HAP-1 (cell line): Measurements from ENCODE around the gene SCNN1B.
"Not testable (repeated sequence)": the region's sequence is repeated elsewhere in the genome, so short reads cannot be mapped to it uniquely, and the experiment has no call there.

ENCODE experiments used
- DNase-seq, 2 experiments: peaks; one replicate each; pipeline ENCODE4 v3.0.0-alpha.2; 2016 to 2020; ENCODE audit warnings: low spot score in 2 of 2
- H3K27me3 ChIP-seq: fragments of 250-450 bp; sonication (Bioruptor Pico); 2 replicates; pipeline ENCODE4 v1.5.1; 2020; ENCODE audit warnings: low read depth, mild to moderate bottlenecking, moderate library complexity
- H3K36me3 ChIP-seq: fragments of 250-450 bp; sonication (Bioruptor Pico); replicated peaks from 2 replicates; pipeline ENCODE4 v1.5.1; 2020; ENCODE audit warnings: mild to moderate bottlenecking
- H3K4me1 ChIP-seq: fragments of 250-450 bp; sonication (Bioruptor Pico); 2 replicates; pipeline ENCODE4 v1.5.1; 2020; ENCODE audit warnings: mild to moderate bottlenecking
- H3K4me3 ChIP-seq: fragments of 250-450 bp; sonication (Bioruptor Pico); 2 replicates; pipeline ENCODE4 v1.5.1; 2020; ENCODE audit warnings: mild to moderate bottlenecking, moderate library complexity
- H3K9me3 ChIP-seq: fragments of 250-450 bp; sonication (Bioruptor Pico); 2 replicates; pipeline ENCODE4 v1.5.1; 2020; ENCODE audit warnings: mild to moderate bottlenecking, moderate library complexity
- in situ Hi-C: fragments of 300-500 bp; cut with MboI; formaldehyde crosslinking; loops from 3 replicates; pipeline ENCODE4 v1.14.3; 2020; ENCODE audit warnings: low sequenced_read_pairs, inconsistent platforms, mixed read lengths

SCNN1B gene

DNA sequence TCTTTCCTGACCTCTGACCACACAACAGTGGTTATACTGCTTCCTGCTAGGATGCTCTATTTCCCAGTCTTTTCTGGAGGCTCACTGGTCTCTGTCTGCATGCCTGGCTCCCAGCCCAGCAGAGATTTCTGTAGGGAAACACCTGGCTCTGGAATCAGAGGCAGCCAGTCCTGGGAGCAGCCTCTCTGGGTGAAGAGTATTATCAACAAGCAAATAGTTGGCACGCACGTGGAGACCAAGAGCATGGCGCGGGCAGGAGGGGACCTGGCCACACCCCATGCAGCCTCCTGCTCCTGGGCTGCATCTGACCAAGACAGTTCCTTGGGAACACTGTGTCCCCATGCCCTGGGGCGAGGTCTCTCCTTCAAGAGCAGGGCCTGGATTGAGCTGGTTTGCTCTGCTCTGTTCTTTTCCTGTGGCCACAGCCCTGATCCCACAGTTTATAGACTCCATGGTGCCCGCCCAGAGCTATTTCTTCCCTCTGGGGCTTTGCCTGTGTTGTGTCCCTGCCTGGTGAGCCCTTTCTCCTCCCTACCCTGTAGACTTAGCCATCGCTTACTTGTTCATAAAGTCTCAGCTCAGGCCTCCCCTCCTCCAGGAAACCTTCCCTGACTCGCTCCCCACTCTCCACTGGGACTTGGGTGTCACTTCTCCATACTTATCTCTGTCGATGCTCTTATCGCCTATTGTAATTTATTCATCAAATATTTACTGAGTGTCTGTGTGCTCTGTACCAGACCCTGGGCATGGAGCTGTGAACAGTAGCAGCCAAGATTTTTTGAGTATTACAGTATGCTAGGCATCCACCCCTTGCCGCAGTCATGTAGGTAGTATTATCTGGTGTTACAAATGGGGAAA lies 60.6 kb downstream of the SCNN1B start:
- Histone ChIP-seq H3K9me3 (no peaks in the 10 kb centered on the region), H3K4me1 (no peaks in the 10 kb centered on the region), H3K27me3 (no peaks in the 10 kb centered on the region), H3K36me3 (no peaks in the 10 kb centered on the region), H3K4me3 (no peak overlapping the region)
- no peak for DNase-seq
- in situ Hi-C loops = no loop called here

GRCh38 chr16:23365602-23366240 lies 63.6 kb downstream of the SCNN1B start:
- H3K4me3 ChIP-seq = no peak overlapping the region
- no peaks in the 10 kb centered on the region for H3K4me1 ChIP-seq
- H3K36me3 ChIP-seq = no peaks in the 10 kb centered on the region
- no peaks in the 10 kb centered on the region for H3K27me3 ChIP-seq
- in situ Hi-C loops = no loop called here
- no peaks in the 10 kb centered on the region for H3K9me3 ChIP-seq
- no peak for DNase-seq

- in situ Hi-C loops, H3K9me3 ChIP-seq, H3K4me1 ChIP-seq, H3K36me3 ChIP-seq, H3K27me3 ChIP-seq, DNase-seq, H3K4me3 ChIP-seq: not testable (repeated sequence)
These were observed 64.2 kb downstream of the SCNN1B start for GRCh38 chr16:23366341-23366740.

GRCh38 chr16:23367564-23367963 lies 65.5 kb downstream of the SCNN1B start:
- H3K4me1 ChIP-seq = no peaks in the 10 kb centered on the region
- H3K4me3 ChIP-seq = no peak overlapping the region
- no peak for DNase-seq
- no peaks in the 10 kb centered on the region for H3K9me3 ChIP-seq
- in situ Hi-C loops = no loop called here
- H3K36me3 ChIP-seq = no peaks in the 10 kb centered on the region
- H3K27me3 ChIP-seq = no peaks in the 10 kb centered on the region

DNA sequence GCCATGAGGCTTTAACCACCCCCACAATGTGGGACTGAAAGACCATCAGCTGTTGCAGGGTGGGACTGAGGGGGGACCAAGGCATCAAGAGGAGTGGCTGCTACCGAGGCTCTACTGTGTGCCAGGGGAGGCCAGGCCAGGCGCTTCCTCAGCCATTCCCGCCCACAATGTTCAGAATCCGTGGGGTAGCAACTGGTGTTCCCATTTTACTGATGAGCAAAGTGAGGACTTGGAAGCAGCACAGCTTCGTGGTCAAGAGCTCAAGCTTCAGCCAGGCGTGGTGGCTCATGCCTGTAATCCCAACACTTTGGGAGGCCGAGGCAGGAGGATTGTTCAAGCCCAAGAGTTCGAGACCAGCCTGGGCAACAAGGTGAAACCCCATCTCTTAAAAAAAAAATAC lies 65.9 kb downstream of the SCNN1B start:
- no peaks in the 10 kb centered on the region for H3K36me3 ChIP-seq
- H3K4me1 ChIP-seq = no peaks in the 10 kb centered on the region
- no peak for DNase-seq
- H3K4me3 ChIP-seq = no peak overlapping the region
- no peaks in the 10 kb centered on the region for H3K9me3 ChIP-seq
- H3K27me3 ChIP-seq = no peaks in the 10 kb centered on the region
- in situ Hi-C loops = no loop called here

DNA sequence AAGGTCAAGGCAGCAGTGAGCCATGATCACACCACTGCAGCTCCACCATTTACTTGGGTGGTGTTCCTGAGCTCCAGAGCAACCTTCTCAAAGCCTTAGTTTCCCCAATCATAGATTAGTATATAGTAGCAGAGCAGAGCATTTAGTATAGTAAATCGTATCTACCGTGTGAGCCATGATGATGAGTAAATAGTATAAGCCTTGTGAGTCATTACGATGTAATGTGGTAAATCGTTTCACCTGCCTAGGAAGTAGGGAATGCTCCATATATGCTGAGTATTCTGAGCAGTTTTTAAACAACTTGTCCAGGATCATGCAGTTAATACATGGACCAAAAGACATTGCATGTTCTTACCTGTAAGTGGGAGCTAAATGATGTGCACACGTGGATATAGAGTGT lies 66.4 kb downstream of the SCNN1B start:
- DNase-seq = no peak
- in situ Hi-C loops = no loop called here
- Histone ChIP-seq H3K27me3 (no peaks in the 10 kb centered on the region), H3K4me1 (no peaks in the 10 kb centered on the region), H3K36me3 (no peaks in the 10 kb centered on the region), H3K4me3 (no peak overlapping the region), H3K9me3 (no peaks in the 10 kb centered on the region)

- Histone ChIP-seq H3K4me1 (no peaks in the 10 kb centered on the region), H3K27me3 (no peaks in the 10 kb centered on the region), H3K9me3 (no peaks in the 10 kb centered on the region), H3K36me3 (no peaks in the 10 kb centered on the region), H3K4me3 (no peak overlapping the region)
- no peak for DNase-seq
- in situ Hi-C loops = no loop called here
These were observed 67.3 kb downstream of the SCNN1B start for GRCh38 chr16:23369416-23369815.

DNA sequence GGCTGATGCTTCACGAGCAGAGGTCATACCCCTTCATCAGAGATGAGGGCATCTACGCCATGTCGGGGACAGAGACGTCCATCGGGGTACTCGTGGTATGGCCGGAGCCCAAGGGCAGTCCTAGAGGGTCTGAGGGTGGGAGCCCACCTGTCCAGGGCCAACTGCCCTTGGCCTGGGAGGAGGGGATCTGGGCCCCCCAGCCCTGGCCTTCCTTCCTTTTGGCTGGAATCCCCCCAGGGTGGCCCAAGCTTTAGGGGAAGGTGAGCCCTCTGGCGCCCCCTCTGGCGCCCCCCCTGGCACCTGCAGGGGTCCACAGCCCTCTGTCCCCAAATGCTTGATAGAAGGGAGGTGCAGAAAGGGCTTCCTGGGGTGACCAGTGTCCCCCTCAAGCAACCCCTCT lies 69.3 kb downstream of the SCNN1B start:
- in situ Hi-C loops = no loop called here

GRCh38 chr16:23373436-23374219 lies 71.5 kb downstream of the SCNN1B start:
- H3K27me3 ChIP-seq = no peaks in the 10 kb centered on the region
- in situ Hi-C loops = no loop called here
- H3K36me3 ChIP-seq = no peaks in the 10 kb centered on the region
- no peak overlapping the region for H3K4me3 ChIP-seq
- DNase-seq = no peak
- no peaks in the 10 kb centered on the region for H3K4me1 ChIP-seq
- H3K9me3 ChIP-seq = no peaks in the 10 kb centered on the region

More for the DNA sequence above, 69.3 kb downstream of the SCNN1B start:
- no peaks in the 10 kb centered on the region for H3K9me3 ChIP-seq
- no peaks in the 10 kb centered on the region for H3K27me3 ChIP-seq
- no peaks in the 10 kb centered on the region for H3K36me3 ChIP-seq
- H3K4me3 ChIP-seq = no peak overlapping the region
- DNase-seq = no peak
- no peaks in the 10 kb centered on the region for H3K4me1 ChIP-seq

- Histone ChIP-seq H3K36me3 (no peaks in the 10 kb centered on the region), H3K4me3 (no peak overlapping the region), H3K27me3 (no peaks in the 10 kb centered on the region), H3K4me1 (no peaks in the 10 kb centered on the region), H3K9me3 (no peaks in the 10 kb centered on the region)
- no peak for DNase-seq
- in situ Hi-C loops = no loop called here
These were observed 72.8 kb downstream of the SCNN1B start for GRCh38 chr16:23374721-23375510.

GRCh38 chr16:23375643-23376042 lies 73.5 kb downstream of the SCNN1B start:
- in situ Hi-C loops = no loop called here
- no peak for DNase-seq
- H3K4me3 ChIP-seq = no peak overlapping the region
- H3K9me3 ChIP-seq = no peaks in the 10 kb centered on the region
- no peaks in the 10 kb centered on the region for H3K27me3 ChIP-seq
- no peaks in the 10 kb centered on the region for H3K4me1 ChIP-seq
- no peaks in the 10 kb centered on the region for H3K36me3 ChIP-seq

- Histone ChIP-seq H3K36me3 (no peaks in the 10 kb centered on the region), H3K9me3 (no peaks in the 10 kb centered on the region), H3K4me3 (no peak overlapping the region), H3K4me1 (no peaks in the 10 kb centered on the region), H3K27me3 (no peaks in the 10 kb centered on the region)
- in situ Hi-C loops = no loop called here
- no peak for DNase-seq
These were observed 75.2 kb downstream of the SCNN1B start for GRCh38 chr16:23377071-23377931.

- Histone ChIP-seq H3K4me3 (no peak overlapping the region), H3K36me3 (no peaks in the 10 kb centered on the region), H3K27me3 (no peaks in the 10 kb centered on the region), H3K9me3 (no peaks in the 10 kb centered on the region), H3K4me1 (no peaks in the 10 kb centered on the region)
- no peak for DNase-seq
- in situ Hi-C loops = no loop called here
These were observed 76.2 kb downstream of the SCNN1B start for GRCh38 chr16:23378256-23378655.
